DMS53 treated with DMSO at 0.1 percent for 48 hours (cell line): ENCODE results near the gene ACYP2.
"Not testable (repeated sequence)": the region's sequence is repeated elsewhere in the genome, so short reads cannot be mapped to it uniquely, and the experiment has no call there.

Experiments
- DNase-seq: peaks from one replicate; lab custom pipeline; 2025; ENCODE audit not compliant: unreplicated experiment; lab: John Stamatoyannopoulos, UW

ACYP2 gene

DNA sequence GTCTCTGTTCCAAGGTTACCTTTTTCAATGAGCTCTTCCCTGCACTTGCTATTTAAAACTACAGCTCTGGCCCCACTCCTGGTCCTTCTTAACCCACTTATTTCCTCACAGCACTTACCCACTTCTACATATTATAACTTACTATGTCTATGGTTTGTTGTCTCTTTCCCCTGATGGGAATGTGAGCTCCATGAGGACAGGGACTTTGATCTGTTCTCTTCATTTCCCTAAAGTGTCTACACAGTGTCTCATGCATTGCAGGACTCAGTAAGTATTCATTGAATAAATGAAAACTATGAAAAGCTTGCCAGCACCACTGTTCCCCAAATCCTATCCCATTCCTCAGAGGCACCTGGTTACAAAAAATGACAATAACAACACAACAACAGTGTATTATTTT, 18.3 kb upstream of the ACYP2 start:
- no peak for DNase-seq

DNA sequence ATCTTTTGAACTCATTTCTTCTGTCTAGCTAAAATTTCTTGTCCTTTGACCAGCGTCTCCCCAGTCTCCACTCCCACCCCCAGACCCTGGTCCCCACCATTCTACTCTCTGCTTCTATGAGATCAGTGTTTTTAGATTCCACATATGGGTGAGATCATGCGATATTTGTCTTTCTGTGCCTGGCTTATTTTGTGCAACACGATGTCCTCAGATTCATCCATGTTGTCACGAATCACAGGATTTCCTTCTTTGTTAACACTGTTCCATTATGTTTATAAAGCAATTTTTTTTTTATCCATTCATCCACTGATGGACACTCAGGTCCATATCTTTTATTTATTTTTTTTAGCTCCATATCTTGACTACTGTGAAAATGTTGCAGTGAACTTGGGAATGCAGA, 16.0 kb upstream of the ACYP2 start:
- DNase-seq, result no peak

- no peak for DNase-seq
Observed at GRCh38 chr2:54099829-54100585, 15.4 kb upstream of the ACYP2 start.

- no peak for DNase-seq
Observed at GRCh38 chr2:54100772-54101171, 14.6 kb upstream of the ACYP2 start.

GRCh38 chr2:54103454-54104314, 11.7 kb upstream of the ACYP2 start:
- DNase-seq, result peak; percentile 61

GRCh38 chr2:54106631-54107454, 8.6 kb upstream of the ACYP2 start:
- peak; percentile 25 for DNase-seq

DNA sequence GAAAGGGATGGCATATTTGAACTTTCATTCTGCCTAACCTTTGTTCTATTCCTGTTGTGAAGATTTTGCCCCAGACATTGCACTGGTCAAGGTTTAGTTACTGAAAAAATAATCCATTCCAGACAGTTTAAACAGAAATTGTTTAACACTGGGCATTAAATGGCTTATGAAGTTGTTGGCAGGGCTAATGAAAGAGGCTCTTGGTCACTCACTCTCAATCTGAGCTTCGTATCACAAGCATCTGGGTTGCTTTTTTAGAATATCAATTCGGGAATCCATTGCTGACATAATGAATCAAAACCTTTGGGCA, 8.0 kb upstream of the ACYP2 start:
- no peak for DNase-seq

DNA sequence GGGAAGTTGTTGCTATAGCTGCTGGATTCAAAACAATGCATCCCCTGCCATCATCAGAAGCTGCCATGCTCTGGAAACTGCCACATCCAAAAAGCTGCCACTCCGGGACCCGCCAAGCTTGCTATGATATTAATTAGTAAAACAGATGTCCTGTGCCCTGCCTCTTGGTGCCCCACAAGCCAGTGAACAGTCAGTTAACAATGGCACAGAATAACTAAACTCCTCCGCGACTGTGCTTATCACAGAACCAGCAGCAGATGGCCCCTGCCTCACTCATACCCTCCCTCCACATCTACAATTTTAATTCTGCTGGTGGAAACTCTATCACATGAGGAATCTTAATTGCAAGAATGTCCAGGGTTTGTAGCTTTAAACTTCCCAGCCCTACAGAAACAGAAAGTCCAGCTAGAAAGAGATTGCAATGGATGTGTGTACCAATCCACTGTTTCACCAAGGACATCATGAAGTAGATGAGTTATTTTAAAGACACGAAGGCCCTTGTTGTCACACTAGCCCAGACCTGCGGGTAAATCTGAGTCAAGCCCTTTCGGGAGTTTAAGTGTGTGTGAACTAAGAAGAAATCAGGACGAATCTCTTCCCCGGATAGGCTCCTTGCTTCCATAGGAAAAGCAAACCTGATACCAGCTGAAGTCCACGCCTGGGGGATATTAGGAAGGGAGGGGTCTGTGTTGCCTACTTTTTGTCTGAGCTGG, 7.4 kb upstream of the ACYP2 start:
- DNase-seq, result no peak

- no peak for DNase-seq
Observed at GRCh38 chr2:54109848-54110247, 5.6 kb upstream of the ACYP2 start.

- not testable (repeated sequence) for DNase-seq
Observed at GRCh38 chr2:54114479-54114878, 936 bp upstream of the ACYP2 start.

DNA sequence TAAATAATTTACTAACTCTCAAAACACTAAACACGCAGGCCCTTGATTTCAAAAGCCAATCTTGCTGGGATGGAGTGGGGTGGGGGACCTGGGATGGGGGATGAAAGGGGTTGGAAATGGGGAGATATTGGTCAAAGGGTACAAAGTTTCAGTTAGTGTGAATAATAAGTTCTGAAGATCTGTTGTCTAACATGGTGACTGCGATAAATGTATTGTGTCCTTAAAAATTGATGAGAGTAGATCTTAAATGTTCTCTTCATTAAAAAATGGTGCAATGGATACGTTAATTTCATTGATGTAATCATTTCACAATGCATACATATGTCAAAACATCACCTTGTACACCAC, 505 bp upstream of the ACYP2 start:
- DNase-seq, result no peak

- not testable (repeated sequence) for DNase-seq
Observed at GRCh38 chr2:54116598-54116997, 1.2 kb downstream of the ACYP2 start.

DNA sequence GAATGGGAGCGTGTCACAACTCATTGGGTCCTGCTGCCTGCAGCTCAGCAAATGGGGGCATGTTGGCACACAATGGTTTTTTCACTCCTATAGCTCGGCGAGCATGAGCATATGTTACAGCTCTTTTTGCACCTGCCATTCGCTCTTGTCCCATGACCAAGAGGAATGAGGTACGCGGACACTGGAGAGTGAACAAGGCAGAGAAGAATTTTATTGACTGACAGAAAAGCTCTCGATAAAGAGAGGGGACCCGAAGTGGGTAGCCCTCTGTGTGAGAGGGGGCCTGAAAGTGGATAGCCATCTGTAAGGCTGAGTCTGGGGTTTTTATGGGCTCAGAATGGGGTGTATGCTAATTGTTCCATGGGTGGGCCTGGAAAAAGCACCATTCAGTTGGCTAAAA, 5.5 kb downstream of the ACYP2 start:
- no peak for DNase-seq

DNA sequence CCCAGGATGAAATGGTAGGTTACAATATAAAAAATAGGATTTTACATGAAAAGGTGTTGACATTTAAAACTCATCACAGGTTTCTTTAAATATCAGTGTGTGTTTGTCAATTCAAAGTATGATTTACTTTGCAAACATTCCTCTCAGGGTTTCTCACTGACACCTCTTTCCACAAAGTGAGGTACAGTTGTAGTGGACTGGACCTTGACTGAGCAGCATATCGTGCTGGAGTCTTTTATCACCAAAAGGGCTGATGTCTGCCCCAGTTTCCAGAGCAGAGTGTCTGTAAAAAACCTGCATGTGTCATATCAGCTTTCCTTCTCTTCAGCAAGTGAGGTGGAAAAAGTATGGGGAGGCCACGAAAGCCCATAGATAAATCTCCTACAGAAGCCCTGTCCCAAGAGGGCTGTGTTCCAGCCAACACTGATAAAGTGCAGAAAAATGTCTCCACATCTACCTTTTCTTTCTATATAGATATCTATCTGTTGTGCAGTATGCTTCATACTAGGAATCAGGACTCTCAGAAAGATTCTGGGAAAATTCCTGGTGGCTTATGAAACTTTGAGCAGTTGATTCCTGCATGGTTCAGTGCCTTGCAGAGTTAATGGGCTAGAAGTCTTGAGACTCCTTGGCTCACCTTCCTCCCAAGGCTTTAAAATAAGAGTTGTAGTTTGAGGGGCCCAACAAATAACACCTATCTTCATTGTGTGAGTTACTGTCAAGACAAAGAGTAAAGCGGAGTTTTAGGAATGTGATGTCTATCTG, 6.9 kb downstream of the ACYP2 start:
- no peak for DNase-seq

DNA sequence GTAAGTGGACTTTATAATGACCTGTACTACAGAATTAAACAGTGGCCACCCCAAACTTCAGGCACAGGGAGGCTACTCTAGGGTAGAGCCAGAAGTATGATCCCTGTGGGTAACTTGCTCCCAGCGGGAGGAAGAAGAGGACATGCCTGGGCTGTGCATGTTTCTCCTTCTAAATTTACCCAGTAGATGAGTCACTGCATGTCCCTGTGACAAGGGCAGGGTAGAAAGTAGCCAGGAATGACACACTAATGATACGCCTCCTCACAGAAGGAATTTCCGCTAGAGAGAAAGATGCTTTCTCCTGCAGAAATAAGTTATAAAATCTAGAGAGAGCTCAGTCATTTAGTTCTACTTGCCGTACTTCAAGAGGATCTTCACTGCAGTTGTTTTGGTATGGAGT, 7.5 kb downstream of the ACYP2 start:
- DNase-seq, result no peak

- not testable (repeated sequence) for DNase-seq
Observed at GRCh38 chr2:54127174-54127573, 11.8 kb downstream of the ACYP2 start.

DNA sequence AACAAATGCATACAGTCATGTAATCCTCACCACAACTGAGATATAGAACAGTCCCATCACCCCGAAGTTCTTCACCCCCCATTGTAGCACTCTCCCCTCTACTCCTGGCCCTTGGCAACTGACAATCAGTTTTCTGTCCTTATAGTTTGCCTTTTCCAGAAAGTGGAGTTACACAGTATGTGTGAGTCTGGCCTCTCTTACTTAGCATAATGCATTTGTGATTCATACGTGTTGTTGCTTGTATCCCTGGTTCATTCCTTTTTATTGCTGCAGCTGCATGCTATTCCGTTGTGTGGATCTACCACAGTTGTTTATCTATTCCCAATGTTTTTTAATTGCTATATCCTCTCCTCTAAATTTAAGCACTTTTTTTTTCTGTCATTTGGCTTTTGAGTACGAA, 17.6 kb downstream of the ACYP2 start:
- no peak for DNase-seq

DNA sequence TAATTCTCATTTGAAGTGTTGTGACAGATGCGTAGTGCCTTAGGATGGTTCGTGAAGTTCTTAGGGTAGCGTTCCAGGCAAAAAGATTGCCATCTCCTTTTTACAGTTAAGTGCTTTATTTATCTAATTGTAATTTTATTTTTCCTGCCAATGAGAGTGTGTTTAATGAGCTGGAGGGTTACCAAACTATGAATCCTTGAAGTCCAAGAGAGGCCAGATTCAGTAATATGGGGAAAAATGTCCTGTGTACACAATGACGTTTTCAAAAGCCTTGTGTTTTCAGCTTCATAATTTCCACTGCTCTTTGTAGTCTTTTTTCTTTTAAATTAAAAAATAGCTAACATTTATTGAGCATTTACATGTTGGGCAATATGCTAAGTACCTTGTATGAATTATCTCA, 23.8 kb downstream of the ACYP2 start:
- no peak for DNase-seq

- DNase-seq, result no peak
Observed at GRCh38 chr2:54143780-54144179, 28.4 kb downstream of the ACYP2 start.

DNA sequence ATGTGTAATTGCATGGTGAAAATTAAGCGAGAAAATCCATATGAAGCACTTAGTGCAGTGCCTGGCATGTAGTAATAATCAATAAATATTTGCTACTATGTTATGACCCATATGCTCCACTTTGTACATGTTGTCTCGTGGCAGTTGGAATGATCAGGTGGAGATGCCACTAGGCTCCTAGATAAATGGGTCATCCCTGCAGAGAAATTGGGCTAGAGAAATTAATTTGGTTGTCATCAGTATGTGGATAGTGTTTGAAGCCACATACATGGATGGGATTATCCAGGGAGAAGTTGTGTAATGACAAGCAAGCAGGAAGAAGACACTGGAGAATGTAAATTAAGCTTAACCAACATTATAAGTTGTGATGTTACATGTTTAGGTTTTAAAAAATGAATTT, 33.0 kb downstream of the ACYP2 start:
- DNase-seq, result no peak
